Stimulated activated CD4-positive, alpha-beta T cell treated with anti-CD3 and anti-CD28 coated beads, TNF-alpha, amount 100 ng/mL, for 1 hour (primary cell): ENCODE data around the gene ISLR.

Source experiments
- DNase-seq, 3 donors: peaks; one replicate each; pipeline ENCODE4 v3.0.0-alpha.2; 2020; ENCODE audit warnings: low read depth in 3 of 3, low spot score in 1 of 3

Gene ISLR

GRCh38 chr15:74192751-74193150 is 19.2 kb downstream of the ISLR start:
- DNase-seq: no peak

- DNase-seq: no peak
Measured at GRCh38 chr15:74193299-74193718, 19.8 kb downstream of the ISLR start.

- no peak for DNase-seq
Measured at GRCh38 chr15:74193905-74194304, 20.4 kb downstream of the ISLR start.

DNA sequence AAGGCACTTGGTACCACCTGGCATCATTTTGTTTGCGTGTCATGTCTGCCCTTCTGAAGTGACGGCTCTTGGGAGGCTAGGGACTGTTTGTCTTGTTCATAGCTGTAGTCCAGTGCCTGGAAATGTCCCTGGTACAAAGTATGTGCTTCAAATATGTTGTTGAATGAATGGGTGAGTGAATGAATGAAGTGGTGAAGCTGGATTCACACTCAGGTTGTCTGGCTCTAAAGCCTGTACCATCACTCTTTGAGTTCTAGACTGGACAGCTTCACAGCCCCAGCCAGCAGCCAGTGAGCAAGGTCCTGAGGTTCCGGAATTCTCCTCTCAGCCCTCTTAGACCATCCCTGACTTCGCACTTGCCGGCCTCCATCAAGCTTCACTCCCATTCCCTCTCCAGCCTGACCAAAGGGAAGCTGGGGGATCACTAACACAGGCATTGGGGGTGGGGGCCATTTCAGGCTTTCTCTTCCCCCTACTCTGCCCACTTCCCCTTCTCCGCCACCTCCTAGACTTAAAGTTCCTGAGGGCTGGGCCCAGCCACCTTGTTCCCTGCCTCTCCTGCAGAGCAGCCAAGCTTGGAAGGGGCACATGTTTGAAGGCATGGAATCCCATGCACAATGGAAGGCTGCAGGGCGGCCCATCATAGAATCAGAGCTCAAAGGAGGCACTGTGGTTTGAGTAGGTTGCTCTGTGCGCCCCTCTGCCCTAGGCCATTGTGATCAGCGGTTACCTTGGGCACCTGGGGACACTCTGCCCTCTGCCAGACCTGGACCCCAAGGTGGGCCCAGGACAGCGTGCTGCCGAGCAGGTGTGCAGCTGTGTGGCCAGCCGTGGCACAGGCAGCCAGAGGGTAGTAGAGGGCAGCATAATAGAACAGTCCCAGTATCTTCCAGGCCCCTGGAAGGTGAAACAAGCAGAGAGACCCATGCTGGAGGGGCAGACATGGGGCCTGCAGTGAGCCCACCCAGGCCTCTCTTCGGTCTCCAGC is 21.4 kb downstream of the ISLR start:
- no peak for DNase-seq

DNA sequence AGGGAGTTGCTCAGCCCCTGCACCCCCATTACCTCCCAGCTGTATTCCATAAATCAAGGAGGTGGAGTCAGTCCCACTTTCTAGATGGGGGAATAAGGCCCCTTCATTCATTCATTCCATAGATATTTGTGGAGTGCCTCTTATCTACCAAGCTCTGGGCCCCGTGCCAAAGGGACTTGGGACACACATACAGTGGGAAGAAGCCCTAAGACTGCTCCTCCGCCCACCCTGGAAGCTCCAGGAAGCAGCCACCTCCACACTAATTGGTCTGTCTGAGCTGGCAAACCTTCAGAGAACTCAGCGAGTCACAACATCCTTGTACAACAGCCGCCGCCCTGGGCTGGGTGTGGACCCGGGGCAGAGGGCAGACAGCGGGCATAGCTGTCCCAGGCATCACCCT is 22.7 kb downstream of the ISLR start:
- DNase-seq: no peak

DNA sequence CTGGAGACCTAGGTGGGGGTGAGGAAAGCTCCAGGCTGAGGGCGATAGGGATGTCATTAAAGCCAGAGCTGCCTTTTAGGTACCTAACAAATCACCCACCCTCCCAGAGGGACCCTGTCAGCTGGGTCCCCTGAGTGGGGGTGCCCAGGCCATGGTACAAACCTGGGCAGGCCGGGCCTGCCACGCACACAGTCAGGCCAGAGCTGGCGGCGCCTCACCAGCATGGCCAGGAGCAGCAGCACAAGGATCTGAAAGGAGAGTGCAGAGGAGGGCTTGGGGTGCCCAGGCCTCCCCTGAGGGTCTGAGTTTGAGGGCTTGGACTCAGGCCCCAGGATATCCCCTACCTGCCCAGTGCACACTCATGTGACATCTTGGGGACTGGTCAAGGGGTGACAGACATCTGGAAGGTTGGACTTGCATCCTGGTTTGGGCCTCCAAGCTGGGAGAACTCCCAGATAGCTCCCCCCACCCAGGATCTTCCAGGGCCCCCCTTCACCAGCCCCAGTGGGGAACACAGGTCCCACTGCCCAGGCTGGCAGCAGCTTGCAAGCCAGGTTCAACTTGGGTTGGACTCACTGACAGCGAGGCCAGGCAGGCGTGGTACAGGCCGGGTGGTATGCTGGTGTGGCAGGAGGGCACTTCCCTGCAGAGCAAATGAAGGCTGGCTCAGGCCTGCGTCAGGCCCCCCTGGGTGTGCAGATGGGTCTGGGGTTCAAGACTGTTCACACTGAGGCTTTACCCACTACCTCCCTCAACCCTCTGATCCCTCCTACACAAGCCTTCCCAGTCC is 23.9 kb downstream of the ISLR start:
- DNase-seq: no peak

DNA sequence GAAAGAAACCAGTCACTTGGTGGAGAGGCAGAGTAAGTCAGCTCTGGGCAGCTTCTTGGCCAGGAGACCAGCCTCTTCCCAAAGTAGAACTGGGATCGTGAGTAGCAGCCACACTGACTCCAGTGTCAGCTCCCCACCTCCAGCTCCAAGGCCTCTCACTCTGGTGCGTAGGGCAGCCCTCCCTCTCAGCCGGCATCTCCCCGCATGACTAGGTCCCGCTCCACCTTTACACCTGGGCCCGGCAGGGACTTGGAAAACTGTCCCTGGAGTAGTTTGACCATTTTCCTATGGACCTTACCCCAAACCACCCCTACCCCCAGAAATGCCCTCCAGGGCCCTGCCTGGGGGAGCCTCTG is 25.8 kb downstream of the ISLR start:
- DNase-seq: no peak

DNA sequence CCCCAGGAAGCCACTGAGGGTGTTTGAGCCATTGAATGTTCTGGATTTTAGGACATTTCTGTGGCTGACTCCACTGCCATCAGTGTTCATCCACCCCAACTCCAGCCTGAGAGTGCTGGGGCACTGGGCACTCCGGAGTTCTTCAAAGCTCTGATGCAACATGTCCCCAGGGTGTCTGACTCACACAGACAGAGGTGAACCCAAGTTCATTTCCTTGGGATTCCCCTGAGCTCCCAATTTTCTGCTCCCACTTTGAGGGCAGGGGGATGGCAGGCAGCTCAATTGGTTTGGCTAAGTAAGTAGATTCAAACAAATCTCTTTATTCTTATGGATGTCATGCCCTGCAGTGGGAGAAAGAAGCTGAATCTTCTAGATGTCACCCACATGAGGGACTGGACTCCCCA is 26.9 kb downstream of the ISLR start:
- DNase-seq: no peak

- DNase-seq: no peak
Measured at GRCh38 chr15:74200871-74201419, 27.4 kb downstream of the ISLR start.

DNA sequence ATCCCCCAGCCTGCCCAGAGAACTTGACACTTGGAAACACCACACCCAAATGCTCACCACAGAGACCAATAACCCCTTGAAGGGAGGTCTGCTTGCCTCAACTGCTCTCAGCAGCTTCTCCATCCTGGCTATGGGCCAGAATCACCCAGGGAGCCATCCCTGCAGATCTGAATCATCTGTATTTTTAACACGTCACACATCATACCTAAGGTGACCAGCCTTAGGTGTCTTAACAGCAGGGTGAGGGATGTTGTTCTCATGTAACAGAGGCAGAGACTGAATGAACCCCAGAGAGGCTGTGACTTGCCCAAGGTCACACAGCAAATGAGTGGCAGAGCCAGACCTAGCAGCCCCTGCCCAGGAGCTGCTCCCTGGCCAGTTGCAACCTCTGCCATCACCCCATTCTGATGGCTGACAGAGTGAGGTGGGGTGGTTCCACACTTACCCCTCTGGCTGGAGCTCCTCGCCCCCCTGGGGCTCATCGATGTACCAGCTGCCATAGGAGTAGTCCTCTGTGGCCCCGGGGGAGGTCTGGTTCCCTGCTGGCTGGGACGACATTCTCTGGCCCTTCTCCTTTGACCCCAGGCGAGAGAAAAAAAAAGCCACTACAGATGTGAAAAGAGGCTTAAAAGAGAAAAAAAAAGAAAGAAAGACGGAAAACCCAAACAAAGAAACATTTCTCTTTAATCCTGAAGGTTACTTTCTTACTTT is 28.4 kb downstream of the ISLR start:
- DNase-seq: no peak

GRCh38 chr15:74202452-74203401 is 29.2 kb downstream of the ISLR start, which contains the start of gene STRA6:
STRA6 (minus strand) TSS chr15:74202787; CDS start chr15:74202267, 520 bp downstream.
- DNase-seq: no peak

GRCh38 chr15:74203914-74204431 is 30.5 kb downstream of the ISLR start:
- DNase-seq: no peak

DNA sequence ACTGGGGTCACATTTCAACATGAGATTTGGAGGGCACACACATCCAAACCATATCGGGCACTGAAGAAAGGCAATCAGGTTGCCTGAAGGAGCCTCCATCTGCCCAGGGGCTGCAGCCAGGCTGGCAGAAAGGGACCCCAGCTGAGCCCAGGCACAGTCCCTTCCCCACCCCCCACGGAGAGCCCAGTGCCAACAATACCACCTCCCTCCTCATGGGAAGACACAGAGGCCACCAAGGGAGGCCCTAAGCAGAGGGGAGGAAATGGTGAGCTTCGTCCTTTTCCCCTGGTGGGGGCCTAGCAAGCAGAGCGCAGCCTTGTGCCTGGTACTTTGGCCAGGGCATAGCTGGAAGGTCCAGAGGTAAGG is 32.1 kb downstream of the ISLR start:
- DNase-seq: no peak

DNA sequence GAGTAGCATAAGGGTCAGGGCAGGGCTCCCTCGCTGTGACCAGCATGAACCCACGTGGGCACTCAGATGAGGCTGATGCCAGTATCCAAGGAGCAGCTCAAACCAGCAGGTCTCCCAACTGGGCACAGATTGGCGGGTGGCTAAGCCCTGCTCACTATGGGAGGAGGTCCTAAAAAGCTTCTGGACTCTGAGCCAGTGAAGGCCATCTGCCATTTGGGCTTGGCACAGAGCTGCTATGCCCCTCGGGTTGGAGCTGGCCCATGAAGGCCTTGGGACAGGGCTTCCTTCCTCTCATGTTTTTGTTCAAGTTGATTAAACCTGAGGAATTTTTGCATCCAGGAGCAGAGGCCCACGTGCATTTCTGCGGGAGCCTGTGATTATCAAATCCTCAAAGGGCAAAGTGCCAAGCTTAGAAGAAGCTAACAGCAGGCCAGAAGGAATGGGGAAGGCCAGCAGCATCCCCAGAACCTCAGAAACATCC is 33.3 kb downstream of the ISLR start:
- no peak for DNase-seq

- DNase-seq: no peak
Measured at GRCh38 chr15:74207652-74208440, 34.3 kb downstream of the ISLR start.

GRCh38 chr15:74208496-74208895 is 35.0 kb downstream of the ISLR start:
- no peak for DNase-seq

- DNase-seq: no peak
Measured at GRCh38 chr15:74208901-74209559, 35.5 kb downstream of the ISLR start.

DNA sequence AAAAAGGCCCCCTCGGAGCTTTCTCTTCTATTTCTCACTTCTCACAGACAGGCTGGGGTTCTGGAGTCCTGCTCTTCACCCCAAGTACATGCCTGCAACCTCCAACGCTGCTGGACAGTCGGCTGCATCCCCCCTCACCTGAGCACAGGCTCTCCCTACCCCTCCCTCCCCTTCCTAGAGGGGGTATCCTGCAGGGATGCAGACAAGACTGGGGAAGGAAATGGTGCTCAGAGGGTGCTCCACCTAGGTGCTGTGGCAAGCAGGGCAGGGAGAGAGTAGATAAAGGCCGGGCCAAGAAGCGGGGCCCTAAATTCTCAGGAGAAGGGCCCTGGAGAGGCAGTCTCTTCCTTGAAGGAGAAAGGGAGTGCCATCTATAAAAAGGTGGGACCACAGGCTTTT is 36.0 kb downstream of the ISLR start:
- no peak for DNase-seq
